NCI-H510A treated with DMSO at 0.1 percent for 48 hours (cell line): ENCODE measurements around the gene BMPR1A.
A peak's percentile ranks its signal among the peaks of the same experiment; 100 is the strongest.

Source experiments
- DNase-seq: peaks from one replicate; lab custom pipeline; 2025; lab: John Stamatoyannopoulos, UW

Gene BMPR1A

DNA sequence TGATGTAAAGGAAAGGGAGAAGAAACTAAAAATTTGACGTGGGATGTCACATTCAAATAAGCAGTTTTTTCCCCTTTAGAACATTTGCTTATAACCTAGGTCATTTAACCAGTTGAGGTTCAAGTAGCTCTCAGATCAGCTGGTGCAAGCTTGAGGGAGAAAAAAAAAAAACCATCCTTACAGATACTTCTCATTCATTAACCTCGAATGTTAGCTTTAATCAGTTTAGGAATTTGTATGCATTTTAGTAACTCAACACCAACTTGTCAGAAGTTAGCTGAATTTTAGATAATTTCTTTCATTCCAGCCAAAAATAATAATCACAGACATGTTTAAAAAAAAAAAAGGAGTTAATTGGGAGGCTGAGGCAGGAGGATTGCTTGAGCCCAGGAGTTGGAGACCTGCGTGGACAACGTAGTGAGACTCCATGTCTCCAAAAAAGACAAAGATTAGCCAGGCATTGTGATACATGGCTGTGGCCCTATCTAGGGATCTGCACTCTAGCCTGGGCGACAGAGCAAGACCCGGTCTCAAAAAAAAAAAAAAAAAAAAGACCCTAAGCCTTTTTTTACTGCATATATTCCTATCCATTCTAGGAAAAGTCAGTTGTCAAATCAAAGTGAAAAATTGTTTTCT, 46.2 kb downstream of the BMPR1A start:
- DNase-seq = no peak

- DNase-seq = no peak
These were observed 46.7 kb downstream of the BMPR1A start for GRCh38 chr10:86803156-86803555.

- DNase-seq = no peak
These were observed 48.4 kb downstream of the BMPR1A start for GRCh38 chr10:86804805-86805204.

- DNase-seq = no peak
These were observed 56.7 kb downstream of the BMPR1A start for GRCh38 chr10:86813101-86813500.

- DNase-seq = no peak
These were observed 57.6 kb downstream of the BMPR1A start for GRCh38 chr10:86813982-86814381.

GRCh38 chr10:86815035-86815617, 58.7 kb downstream of the BMPR1A start:
- DNase-seq = no peak

DNA sequence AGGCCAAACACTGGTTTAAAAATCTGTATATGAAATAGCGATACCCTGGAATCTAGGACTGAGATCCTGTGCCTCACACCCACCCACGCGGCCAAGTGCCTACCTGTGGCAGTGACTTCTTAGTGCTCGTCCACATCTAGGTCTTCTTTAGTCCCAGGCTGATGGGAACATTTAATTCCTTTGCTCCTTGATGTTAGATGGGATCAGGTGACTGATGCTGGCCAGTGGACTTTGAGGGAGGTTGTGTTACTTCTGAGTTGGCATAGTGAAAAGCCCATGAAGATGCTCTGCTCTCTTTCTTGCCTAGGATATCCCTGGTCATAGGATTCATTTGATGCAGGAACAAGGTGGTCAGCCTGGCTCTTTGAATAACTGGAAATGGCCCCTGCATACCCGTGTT, 59.2 kb downstream of the BMPR1A start:
- no peak for DNase-seq

GRCh38 chr10:86817246-86817645, 60.8 kb downstream of the BMPR1A start:
- no peak for DNase-seq

DNA sequence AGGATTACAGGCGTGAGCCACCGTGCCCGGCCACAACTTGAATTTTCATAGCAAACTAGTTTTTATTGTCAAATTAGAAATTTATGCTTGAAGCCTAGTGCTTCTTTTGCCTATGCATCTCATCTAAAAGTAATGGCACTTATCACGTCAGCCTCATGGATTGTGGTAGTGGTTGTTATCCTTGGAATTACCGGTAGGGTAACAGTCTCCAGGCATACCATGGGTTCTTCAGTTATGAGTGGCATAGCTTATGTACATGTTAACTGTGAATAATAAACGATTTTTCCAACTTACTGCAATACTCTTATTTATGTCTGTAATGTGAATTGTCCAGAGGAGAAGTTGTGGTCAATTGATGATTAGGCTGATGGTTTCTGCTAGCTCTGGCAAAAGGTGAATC, 63.1 kb downstream of the BMPR1A start:
- no peak for DNase-seq

DNA sequence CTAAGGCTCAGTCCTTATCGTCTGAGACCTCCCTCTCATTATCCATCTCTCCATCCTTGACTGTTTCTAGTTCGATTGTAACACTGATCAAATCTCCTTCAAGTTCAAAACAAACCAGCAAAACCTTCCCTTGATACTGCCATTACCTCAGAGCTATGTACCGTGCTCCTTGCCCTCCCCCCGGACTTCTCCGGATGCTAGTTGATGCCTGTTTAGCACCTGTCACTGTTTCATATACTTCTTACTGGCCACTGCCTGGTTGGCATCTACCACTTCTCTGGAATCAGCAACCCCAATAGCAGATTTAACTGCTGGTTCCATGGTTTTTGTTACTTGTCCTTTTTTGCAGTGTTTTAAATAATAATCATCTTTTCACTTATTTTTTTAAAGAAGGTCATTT, 64.1 kb downstream of the BMPR1A start:
- no peak for DNase-seq

- no peak for DNase-seq
These were observed 65.1 kb downstream of the BMPR1A start for GRCh38 chr10:86821388-86821999.

GRCh38 chr10:86823565-86823964, 67.1 kb downstream of the BMPR1A start:
- DNase-seq = no peak

DNA sequence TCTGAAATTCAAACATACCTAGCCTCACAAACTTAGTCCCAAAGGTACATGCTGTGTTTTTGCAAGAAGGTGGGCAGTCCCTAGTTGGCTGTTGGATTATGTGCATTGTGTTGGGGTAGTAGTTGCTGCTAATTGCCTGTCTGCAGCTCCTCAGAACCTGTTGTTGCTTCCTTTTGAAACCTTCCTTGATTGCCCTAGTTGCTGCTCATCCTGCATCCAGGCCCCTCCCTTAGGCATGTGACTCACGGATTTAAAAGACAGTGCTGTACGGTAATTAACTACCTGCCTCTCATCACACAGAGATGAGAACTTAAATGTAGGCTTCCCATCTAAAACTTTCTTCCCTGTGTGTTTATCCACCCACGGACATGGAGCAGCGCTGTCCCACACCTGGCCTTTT, 67.7 kb downstream of the BMPR1A start:
- DNase-seq = no peak

DNA sequence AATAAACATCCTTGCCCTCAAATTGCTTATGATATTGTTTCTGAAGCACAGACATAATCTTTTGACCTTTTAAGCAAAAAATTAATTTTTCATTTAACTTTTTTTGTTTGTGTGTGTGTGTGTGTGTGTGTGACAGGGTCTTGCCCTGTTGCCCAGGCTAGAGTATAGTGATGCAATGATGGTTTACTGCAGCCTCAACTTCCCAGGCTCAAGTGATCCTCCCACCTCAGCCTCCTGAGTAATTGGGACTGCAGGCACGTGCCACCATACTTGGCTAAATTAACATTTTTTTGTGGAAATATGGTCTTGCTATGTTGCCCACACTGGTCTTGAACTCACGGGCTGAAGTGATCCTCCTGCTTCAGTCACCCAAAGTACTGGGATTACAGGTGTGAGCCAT, 68.9 kb downstream of the BMPR1A start:
- no peak for DNase-seq

- DNase-seq = no peak
These were observed 71.2 kb downstream of the BMPR1A start for GRCh38 chr10:86827639-86828038.

- no peak for DNase-seq
These were observed 71.7 kb downstream of the BMPR1A start for GRCh38 chr10:86828145-86828544.

GRCh38 chr10:86829472-86829871, 73.1 kb downstream of the BMPR1A start:
- no peak for DNase-seq

DNA sequence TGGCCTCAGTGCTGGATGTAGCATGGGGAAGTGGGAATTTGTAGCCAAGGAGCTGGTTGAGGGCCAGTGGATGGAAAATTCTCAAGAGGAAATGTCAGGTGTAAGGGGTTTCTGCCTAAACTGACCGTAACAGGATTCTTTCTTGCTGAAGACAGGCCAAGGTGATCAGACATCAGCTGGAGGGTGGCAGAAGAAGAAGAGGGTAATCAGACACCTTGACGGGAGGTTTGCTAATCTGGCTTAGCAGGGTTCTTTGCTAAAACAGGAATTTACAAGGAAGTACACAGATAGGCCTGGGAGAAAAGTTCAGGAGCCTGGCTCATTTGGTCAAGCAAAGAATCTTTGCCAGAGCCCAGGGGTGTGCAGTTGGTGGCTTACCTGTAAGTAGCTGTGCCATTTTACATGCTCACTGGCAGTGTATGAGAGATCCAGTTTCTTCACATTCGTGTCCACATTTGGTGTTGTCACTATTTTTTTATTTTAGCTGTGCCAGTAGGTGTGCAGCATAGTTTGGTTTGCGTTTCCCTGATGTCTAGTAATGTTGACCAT, 73.7 kb downstream of the BMPR1A start:
- peak; percentile 5 for DNase-seq

DNA sequence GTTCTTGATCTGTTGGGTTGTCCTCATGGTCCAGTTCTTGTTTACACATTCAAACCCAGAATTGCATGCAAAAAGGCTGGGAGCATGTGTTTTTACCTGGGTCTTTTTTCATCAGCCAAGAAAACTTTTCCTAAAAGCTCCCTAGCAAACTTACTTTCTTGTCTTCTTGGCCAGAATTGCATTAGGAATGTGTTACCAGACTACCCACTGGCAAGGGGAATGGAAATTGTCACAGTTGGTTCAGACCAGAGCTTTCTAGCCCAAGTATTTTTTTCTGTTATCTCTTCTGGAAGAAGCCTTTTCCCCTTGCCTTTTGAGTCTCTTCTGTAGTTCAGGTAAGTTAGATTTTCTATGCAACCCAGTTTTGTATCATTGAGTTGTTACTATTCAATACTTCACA, 77.5 kb downstream of the BMPR1A start:
- no peak for DNase-seq

DNA sequence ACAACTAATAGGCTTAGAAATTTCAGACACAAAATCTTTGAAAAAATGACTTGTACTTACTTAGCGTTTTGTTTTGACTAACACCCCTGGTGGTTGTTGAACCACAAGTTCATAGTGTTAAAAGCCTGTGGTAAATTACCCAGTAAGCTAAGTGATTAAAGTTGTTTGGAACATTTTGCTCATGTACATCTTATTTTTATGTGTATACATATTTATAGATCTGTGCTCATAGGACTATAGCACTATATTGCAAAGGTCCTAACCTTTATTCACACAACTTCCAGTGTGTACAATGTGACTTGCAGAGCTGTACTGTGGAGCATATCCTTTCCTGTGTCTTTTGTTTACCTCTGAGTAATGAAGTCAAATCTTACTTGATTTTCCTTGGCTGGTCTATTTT, 79.6 kb downstream of the BMPR1A start:
- DNase-seq = no peak

GRCh38 chr10:86837663-86838062, 81.2 kb downstream of the BMPR1A start:
- no peak for DNase-seq

DNA sequence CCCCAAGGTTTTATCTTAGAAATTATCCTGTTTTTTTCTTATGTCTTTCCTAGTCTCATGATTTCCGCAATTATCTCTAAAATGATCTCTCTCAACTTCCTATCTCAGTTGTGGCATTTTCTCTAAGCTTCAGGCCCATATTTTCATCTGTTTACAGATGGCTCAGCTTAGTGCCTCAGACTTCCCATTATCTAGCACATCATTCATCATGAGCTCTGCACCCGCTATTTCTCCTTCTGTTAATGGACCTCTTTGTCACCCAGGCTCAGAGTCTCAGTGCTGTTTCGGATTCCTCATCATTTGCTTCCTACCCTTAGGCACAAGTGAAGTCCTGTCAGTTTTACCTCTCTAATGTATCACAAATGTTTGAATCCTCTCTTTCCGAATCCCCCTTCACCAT, 84.1 kb downstream of the BMPR1A start:
- no peak for DNase-seq

DNA sequence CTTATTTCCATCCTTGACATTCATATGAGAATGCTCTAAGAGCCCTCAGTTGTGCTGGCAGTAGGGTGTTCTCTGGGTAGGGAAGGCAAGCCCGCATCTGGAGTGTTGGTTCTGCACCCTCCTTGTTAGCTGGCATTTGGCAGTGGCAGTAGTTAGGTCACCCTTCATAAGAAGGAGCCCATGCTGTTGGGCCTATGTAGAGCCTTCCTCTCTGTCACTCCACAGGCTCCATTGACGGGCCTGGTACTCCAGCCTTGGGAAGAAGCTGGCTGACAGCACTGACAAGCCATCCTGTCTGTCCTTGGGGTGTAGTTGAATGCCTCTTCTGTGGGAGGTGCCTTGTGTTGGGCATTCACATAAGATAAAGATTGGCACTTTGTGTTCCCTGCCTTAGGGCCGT, 89.7 kb downstream of the BMPR1A start:
- DNase-seq = no peak

- DNase-seq = no peak
These were observed 92.3 kb downstream of the BMPR1A start for GRCh38 chr10:86848747-86849146.
